Neural crest cell (in vitro differentiated cells): ENCODE data around the gene CDC6. TPM values are rescaled to one million over a fixed set of nuclear protein-coding genes. Genes with fewer than 3 reads are reported as not detected.

Experiments used
- DNase-seq: peaks from one replicate; pipeline ENCODE4 v3.0.0; 2021; ENCODE audit warnings: low read depth, mixed read lengths, low spot score
- H3K27ac Mint-ChIP-seq: one replicate; pipeline ENCODE4 v1.8.0; 2021; ENCODE audit warnings: mild to moderate bottlenecking, mixed read lengths; ENCODE audit not compliant: unreplicated experiment
- H3K27me3 Mint-ChIP-seq: 2 replicates; pipeline ENCODE4 v1.8.0; 2021; ENCODE audit warnings: low read depth, mild to moderate bottlenecking, mixed read lengths
- H3K36me3 Mint-ChIP-seq: 2 replicates; pipeline ENCODE4 v1.8.0; 2021; ENCODE audit warnings: low read depth, mild to moderate bottlenecking, mixed read lengths
- H3K4me1 Mint-ChIP-seq: 2 replicates; pipeline ENCODE4 v1.8.0; 2021; ENCODE audit warnings: mixed read lengths
- H3K4me3 Mint-ChIP-seq: one replicate; pipeline ENCODE4 v1.8.0; 2021; ENCODE audit warnings: mild to moderate bottlenecking, mixed read lengths
- H3K9me3 Mint-ChIP-seq: 2 replicates; pipeline ENCODE4 v1.8.0; 2021; ENCODE audit warnings: mixed read lengths
- total RNA-seq: library from RNA; stranded (reverse); gene quantifications from 2 replicates; pipeline ENCODE4 v1.2.1, GENCODE V29; 2021
- TF ChIP-seq, protein P1 (sequence below): fragments of 200-600 bp; sonication (generic); conservative IDR thresholded peaks from 2 replicates; pipeline ENCODE4 v1.5.0; 2021; ENCODE audit warnings: antibody characterized with exemption, mild to moderate bottlenecking

CDC6 gene
- total RNA-seq, 1 donor from 2014 or later = 94.5 TPM

DNA sequence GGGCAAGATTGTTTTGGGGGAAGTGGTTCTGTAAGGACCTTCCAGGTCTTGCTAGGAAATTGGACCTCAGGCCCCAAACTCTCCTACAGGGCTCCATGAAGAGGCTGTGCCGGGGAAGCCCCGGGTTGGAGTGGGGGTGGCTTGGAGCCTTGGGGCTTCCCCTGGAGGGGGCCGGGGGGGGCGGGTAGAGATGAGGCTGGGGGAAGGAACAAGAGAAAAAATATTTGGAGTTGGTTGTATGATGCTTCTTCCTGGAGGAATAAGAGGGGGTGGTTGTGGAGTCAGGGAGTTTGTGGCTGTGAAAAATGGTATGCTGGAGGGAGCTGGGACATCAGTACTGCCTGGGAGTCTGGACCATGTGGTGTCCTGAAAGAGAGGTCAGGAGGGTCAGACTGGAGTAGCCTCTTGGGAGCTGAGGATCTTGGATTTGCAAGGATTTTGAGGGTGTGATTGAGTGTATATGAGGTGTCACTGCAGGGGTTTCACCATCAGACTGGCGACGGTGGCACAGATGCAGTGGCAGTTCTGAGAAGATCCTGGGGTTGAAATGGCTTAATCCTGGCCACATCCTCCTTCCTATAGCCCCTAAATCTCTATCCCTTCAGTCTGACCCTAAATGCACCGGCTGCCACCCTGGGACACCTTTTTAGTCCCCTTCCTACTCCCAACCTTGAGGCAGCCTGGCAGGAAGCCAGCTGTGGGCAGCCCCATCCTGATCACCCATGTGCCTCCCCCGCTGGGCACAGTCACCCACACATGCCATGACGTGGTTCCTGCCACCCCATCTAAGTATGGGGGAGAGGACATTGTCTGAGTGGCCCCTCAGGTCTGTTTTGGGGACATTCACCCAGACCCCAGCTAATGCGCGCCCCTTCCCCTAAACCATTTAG lies 32.2 kb downstream of the CDC6 start:
- H3K27me3 Mint-ChIP-seq = peaks cover 16% of the 10 kb centered on the region
- no peaks in the 10 kb centered on the region for H3K36me3 Mint-ChIP-seq
- peak overlapping the region; percentile 79 for H3K4me3 Mint-ChIP-seq
- H3K9me3 Mint-ChIP-seq = no peaks in the 10 kb centered on the region
- TF ChIP-seq, protein P1, sequence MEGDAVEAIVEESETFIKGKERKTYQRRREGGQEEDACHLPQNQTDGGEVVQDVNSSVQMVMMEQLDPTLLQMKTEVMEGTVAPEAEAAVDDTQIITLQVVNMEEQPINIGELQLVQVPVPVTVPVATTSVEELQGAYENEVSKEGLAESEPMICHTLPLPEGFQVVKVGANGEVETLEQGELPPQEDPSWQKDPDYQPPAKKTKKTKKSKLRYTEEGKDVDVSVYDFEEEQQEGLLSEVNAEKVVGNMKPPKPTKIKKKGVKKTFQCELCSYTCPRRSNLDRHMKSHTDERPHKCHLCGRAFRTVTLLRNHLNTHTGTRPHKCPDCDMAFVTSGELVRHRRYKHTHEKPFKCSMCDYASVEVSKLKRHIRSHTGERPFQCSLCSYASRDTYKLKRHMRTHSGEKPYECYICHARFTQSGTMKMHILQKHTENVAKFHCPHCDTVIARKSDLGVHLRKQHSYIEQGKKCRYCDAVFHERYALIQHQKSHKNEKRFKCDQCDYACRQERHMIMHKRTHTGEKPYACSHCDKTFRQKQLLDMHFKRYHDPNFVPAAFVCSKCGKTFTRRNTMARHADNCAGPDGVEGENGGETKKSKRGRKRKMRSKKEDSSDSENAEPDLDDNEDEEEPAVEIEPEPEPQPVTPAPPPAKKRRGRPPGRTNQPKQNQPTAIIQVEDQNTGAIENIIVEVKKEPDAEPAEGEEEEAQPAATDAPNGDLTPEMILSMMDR = no peak
- peaks cover 60% of the 10 kb centered on the region for H3K4me1 Mint-ChIP-seq
- no peak overlapping the region for H3K27ac Mint-ChIP-seq
- DNase-seq = no peak

DNA sequence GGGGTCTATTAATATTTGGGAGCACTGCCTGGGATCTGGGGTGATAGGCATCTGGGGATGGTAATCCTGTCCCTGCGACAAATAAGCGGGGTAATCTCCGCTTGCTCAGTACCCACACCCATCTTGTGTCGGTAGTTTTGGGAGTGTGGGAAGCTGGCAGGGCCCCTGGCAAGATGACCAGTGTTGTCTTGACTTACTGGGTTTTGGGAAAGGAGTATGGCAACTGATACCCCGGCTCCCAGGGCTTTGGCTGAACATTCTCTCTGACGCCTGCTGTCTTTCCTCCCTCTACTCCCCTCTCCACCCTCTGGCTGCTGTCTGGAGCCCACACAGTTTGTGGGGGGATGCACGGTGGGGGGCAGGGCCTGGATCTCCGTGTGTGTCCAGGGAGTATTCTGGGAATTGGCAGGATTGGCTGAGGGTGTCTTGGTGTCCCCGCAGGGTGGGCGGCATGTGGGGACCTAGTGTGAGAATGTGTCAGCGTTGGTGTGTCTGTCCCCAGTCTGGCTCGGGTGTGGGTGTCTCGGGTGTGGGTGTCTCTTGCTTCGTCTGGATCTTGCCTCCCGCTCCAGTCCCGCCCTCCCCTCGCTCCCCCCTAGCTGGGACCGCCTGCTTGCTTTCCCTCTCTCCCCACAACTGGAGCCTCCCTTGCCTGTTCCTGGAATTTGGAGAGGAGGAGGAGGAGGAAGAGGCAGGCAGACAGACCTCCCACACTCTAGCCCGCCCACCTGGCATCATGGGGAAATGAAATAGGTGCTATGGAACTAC lies 33.3 kb downstream of the CDC6 start:
- Mint-ChIP-seq H3K27me3 (peaks cover 16% of the 10 kb centered on the region), H3K36me3 (no peaks in the 10 kb centered on the region), H3K27ac (no peak overlapping the region), H3K4me3 (peak overlapping the region; percentile 79), H3K4me1 (peaks cover 56% of the 10 kb centered on the region), H3K9me3 (no peaks in the 10 kb centered on the region)
- DNase-seq = no peak
- TF ChIP-seq, protein P1 = no peak

DNA sequence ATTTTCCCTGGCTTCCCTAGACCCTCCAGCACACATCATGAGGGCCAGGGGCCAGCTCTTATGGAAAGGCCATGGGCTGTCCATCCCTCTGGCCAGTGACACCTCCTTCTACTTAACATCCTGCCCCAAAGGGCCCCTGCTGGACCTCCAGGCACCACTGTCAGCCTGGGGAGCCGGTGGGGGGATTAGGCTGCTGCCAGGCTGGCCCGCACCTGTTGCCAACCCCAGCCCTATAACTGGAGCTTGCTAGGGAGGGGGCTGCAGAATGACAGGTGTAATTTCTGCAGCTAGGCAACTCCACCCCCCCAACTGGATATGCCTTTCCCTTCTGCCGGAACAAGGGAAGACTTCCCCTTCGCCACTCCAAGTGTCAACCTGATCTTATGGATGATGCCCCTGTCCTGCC lies 33.8 kb downstream of the CDC6 start:
- peaks cover 11% of the 10 kb centered on the region for H3K27me3 Mint-ChIP-seq
- H3K4me1 Mint-ChIP-seq = peaks cover 55% of the 10 kb centered on the region
- no peak overlapping the region for H3K27ac Mint-ChIP-seq
- TF ChIP-seq, protein P1 = no peak
- no peaks in the 10 kb centered on the region for H3K9me3 Mint-ChIP-seq
- no peak for DNase-seq
- no peaks in the 10 kb centered on the region for H3K36me3 Mint-ChIP-seq
- H3K4me3 Mint-ChIP-seq = peak overlapping the region; percentile 57

DNA sequence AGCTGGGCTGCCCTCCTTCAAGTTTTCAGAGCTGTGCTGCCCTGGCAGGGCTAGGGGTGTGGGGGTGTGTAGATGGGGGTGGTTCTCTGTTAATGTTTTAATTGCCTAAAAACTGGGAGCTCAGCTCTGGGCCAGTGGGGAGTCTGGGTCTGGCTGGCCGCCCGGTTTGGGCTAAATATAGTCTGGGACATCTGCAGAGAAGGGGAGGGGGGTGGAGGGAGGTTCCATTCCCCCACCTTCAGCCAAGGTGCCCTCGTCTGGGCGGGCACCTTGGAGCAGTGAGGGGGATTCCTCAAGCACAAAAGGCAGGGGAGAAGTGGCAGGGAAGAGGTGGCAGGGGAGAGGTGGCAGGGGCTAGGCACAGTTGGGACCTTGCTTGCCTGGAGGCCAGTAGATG lies 34.3 kb downstream of the CDC6 start:
- no peaks in the 10 kb centered on the region for H3K9me3 Mint-ChIP-seq
- H3K4me1 Mint-ChIP-seq = peaks cover 56% of the 10 kb centered on the region
- no peak for DNase-seq
- peaks cover 11% of the 10 kb centered on the region for H3K27me3 Mint-ChIP-seq
- no peak overlapping the region for H3K4me3 Mint-ChIP-seq
- H3K36me3 Mint-ChIP-seq = no peaks in the 10 kb centered on the region
- no peak overlapping the region for H3K27ac Mint-ChIP-seq
- TF ChIP-seq, protein P1 = no peak

DNA sequence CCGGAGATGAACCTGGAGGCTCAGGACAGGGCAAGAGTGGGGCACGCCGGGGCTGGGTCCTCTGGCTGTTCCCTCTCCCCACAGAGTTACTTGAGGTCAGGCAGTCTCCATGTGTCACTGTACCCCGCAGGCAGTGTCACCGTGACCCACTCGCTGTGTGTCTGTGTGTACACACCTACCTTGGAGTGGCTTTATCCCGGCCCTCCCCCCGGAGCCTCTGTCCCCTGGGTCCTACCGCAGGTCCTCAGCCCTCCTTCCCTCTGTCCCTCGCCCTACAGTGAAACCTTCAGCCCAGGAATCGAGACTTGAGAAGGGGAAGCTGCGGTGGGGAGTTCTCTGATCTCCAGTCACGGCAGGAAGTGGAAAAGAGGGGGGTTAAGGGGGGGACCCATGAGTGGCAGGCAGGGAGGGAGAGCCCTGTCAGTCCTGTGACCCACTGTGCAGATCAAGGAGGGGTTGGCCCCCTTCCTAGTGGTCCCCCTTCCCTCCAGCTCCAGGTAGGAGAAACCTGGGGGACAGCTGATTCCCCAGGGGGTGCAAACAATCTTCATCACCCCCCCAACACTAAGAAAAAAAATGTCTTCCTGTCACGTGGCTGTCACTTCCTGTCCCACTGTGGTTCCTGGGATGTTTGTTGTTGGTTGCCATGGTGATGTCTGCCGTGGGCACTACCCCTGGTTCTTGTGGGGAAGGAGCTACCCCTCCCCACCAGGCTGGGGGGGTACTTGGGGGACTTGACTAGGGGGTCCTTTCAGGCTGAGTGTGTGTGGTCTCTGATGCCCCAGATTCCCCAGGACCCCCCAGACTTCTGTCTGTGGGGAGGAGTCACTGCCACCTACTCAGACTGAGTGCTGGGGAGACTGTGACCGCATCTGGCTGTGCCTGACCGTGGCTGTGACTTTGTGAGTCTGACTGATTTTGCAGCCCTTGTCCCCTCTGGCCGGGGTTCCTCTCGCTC lies 35.0 kb downstream of the CDC6 start:
- no peak for DNase-seq
- H3K36me3 Mint-ChIP-seq = no peaks in the 10 kb centered on the region
- H3K4me3 Mint-ChIP-seq = peak overlapping the region; percentile 74
- no peaks in the 10 kb centered on the region for H3K9me3 Mint-ChIP-seq
- TF ChIP-seq, protein P1 = no peak
- peak overlapping the region; percentile 90 for H3K27ac Mint-ChIP-seq
- H3K27me3 Mint-ChIP-seq = peaks cover 8% of the 10 kb centered on the region
- H3K4me1 Mint-ChIP-seq = peaks cover 49% of the 10 kb centered on the region
